Heart left ventricle (tissue), 13 donors: ENCODE data around the gene ACSF3.

Experiments used
- CTCF ChIP-seq, 12 donors: fragments of 200-600 bp; sonication (generic) in 4 of 12; IDR thresholded peaks; one replicate each; pipeline versions ENCODE4 v1.5.0 to v1.8.0; 2018 to 2022; ENCODE audit warnings: antibody characterized with exemption in 12 of 12, mild to moderate bottlenecking in 5 of 12
- POLR2A ChIP-seq, 2 donors: fragments of 450-650 bp; IDR thresholded peaks; one replicate each; pipeline ENCODE4 v1.6.1; 2017; ENCODE audit warnings: antibody characterized with exemption in 2 of 2, mild to moderate bottlenecking in 2 of 2, moderate library complexity in 2 of 2
- donor health status: ischemic (EF 13 %, LVEDD 7.1; RV severe dilation, severe dysfunction).
- donor health status: DM: no; HTN: yes; CAD: no.
- donor health status: DM: no; HTN: no; CAD: no.
- donor health status: ischemic (EF 25% LVEDD 6.9; RV normal size, moderate dysfunction).
- donor health status: ischemic (EF 25% LVEDD 5.7; RV mildly dilated, moderate dysfunction).
- donor health status: ischemic (EF 35%, LVEDD 5.7; RV mildly dilated, moderate dysfunction).
- donor health status: nonischemic (EF 11% LVEDD 7.7; RV severe dilation, severe dysfunction).
- donor health status: DM: yes; HTN: yes; CAD: no.
- donor health status: PGD.
- donor health status: ischemic (EF 29% LVEDD 5.4; RV normal size, mild dysfunction).
- donor health status: nonischemic (EF 23%, LVEDD 6.1; RV moderate dilation, normal function).

GRCh38 chr16:89198417-89199240 lies 105.0 kb downstream of the ACSF3 start:
- TF ChIP-seq CTCF (IDR thresholded peaks at IDR 0.05) (no peak), POLR2A (IDR thresholded peaks at IDR 0.05) (no peak)
